ENCODE results near the gene PTPRN2.

The PTPRN2 gene

DNA sequence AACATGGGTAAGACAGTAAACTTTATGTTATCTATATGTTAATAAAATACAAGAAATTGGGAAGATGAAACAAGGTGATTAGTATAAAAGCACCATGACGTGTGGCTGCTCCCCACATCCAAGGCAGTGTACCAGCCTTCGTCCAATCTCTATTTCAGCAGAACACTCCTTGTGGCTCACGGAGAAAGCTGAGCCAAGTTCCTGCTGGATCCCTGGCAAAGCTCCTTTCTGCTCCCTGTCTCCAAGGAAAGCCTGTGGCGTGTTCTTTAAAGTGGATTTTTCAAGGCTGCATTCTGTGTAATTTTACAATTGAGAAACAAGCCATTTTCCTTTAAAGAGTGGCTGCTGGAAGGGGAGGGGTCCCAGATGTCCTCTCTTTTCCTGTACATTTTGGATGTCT is 467.3 kb downstream of the PTPRN2 start:
- DNase-seq: no peak

DNA sequence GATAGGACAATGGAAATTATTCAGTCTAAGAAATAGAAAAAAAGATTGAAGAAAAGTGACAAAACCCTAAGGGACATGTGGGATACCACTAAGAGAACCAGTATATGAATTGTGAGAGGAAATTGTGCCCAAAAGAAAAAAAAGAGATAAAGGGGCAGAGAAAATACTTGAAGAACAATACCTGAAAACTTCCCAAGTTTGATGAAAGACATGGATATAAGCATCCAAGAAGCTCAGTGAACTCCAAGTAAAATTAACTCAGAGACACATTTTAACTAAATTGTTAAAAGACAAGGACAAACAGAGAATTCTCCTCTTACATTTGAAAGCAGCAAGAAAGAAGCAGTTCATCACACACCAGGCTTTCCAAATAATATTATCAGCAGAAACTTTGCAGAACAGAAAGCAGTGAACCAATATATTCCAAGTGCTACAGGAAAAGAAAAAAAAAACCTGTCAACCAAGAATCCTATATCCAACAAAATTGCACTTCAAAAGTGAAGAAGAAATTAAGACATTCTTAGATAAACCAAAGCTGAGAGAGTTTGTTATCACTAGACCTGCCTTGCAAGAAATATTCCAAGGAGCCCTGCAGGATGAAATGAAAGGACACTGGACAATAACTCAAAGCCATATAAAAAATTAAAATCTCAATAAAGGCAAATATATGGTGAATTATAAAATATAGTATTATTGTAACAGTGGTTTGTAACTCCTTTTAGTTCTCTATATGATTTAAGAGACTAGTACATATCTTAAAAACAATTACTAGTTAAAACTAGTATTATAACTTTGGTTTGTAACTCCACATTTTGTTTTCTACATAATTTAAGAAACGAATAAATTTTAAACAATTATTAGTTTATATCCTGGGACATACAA is 470.0 kb downstream of the PTPRN2 start:
- DNase-seq: no peak

DNA sequence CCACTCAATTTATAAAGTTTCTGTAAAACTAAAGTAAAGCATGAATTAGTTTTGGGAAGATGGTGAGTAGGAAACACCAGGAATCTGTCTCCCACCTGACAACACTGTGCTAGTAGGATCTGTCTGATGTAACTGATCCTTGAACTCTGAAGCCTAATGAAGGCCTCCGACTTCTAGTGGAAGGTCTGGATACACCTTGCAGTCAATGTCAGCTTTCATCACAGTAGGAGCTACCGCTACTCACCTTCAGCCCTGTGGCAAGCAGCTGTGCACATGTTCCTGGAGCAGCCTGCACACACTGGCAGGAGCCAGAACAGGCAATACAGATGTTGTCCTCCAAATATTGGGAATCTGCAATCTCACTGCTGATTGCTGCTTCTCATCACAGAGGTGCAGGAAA is 471.4 kb downstream of the PTPRN2 start:
- DNase-seq: no peak

DNA sequence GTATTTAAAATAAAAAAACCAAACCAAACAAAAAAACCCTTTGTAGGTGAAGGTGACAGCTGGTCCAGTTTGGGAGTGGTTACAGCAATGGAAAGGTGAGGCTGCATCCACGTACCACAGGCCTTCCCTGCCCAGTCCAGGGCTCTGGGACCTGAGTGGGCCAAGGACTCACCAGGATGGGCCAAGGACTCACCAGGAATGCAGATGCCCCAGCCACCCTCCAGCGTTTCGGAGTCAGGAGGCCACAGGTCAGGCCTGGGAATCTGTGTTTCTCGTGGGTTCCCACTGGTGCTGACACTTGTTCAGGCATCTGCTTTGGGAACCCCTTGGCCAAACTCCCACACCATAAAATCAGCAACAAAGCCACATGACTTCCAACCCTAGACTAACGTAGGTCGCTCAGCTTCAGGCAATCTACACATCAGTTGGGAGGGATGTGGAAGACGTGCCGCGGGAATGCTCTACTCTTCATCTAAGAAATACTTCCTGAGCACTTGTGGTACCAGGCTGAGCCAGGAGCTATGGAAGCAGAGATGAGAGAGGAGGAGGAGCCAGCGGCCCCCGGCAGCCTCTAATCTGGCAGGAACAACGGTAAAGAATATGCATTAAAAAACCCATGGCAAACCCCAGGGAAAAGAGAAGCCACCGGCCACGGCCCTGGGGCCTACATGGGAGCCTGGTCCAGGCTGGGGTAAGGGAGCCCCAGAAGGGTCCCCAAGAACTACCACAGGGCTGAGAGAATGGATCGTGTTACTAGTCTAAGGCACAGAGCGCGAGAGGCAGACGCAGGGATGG is 473.4 kb downstream of the PTPRN2 start:
- no peak for DNase-seq

DNA sequence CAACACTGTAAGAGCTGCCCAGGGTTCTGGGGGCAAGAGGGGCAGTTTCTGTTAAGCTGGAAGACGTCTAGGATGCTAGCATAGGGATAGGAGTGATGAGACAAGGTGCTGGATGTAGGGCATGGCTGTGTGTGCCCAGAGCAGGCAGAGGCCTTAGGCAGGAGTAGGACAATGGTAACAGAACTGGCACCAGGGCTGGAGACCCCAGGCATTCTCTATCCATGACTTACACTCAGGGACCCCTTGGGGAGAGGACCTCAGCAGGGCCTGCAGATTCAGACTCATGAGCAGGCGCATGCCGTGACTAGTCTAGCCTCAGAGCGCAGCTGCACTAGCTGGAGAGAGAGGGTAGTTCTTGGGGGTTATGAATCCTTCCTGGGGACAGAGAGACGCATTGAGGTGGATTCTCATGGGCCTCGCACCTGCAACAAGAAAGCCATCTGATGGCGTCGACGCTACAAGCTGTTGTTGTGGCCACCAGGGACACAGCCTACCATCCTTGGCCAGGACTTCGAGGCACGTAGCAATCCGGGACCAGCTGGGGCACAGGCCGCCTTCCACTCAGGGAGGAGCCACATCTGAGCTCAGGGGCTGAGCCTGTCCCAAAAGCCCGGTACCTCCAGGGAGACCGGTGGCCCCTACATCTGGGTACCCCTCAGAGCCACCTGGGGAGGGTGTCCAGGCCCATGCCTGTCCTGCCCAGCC is 474.1 kb downstream of the PTPRN2 start:
- DNase-seq: no peak

DNA sequence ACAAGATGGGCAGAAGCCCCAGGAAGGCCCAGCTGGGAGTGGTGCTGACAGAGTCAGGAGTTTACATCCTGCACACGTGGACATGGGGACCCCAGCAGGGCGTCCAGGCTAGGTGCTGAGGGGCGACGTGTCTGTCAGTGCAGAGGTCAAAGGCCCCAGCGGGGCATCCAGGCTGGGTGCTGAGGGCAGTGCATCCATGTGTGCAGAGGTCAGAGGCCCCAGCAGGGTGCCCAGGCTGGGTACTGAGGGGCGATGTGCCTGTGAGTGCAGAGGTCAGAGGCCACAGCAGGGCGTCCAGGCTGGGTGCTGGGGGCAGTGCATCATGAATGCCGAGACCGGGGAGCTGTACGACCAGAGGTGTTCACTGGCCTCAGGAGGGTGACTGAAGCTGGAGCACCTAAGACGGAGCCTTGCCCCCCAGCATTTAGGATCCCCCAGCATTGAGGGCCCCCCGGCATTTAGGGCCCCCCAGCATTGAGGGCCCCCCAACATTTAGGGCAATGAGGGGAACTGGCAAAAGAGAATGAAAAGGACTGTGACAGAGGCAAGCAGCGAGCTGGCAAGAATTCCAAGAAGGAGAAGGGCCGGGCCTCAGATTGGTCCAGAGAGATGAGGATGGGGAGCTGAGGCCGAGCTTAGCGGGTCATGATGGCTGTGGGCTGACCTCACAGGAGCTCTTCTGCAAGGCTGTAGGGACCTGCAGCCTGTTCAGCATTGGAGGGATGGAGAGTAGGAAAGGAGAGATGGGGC is 474.9 kb downstream of the PTPRN2 start:
- no peak for DNase-seq

DNA sequence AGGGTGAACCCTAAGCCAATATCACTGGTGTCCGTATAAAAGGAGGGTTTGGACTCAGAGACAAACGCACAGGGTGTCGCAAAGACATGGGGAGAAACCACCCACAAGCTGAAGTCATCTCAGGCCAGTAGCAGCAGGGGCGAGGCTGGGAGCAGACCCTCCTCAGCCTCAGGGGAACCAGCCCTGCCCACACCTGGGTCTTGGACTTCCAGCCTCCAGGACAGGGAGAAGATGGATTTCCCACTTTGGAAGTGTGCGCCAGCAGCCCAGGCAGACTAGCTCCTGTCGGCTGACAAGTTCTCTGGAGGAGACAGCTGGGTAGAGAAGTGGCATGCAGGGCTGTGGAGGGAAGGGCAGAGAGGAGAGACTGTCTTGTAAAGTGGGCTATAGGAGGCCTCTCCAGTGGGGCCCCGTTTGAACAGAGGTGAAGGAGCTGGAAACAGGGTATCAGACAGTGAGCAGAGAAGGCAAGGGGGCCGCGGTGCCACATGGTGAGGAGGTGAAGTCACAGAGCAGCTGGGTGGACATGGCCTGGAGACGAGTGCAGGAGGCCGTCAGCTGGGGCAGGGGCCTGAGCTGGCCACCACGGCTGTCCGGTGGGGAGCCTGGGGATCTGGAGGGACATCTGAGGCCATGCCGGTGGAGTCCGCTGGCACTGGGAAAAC is 475.6 kb downstream of the PTPRN2 start:
- no peak for DNase-seq

DNA sequence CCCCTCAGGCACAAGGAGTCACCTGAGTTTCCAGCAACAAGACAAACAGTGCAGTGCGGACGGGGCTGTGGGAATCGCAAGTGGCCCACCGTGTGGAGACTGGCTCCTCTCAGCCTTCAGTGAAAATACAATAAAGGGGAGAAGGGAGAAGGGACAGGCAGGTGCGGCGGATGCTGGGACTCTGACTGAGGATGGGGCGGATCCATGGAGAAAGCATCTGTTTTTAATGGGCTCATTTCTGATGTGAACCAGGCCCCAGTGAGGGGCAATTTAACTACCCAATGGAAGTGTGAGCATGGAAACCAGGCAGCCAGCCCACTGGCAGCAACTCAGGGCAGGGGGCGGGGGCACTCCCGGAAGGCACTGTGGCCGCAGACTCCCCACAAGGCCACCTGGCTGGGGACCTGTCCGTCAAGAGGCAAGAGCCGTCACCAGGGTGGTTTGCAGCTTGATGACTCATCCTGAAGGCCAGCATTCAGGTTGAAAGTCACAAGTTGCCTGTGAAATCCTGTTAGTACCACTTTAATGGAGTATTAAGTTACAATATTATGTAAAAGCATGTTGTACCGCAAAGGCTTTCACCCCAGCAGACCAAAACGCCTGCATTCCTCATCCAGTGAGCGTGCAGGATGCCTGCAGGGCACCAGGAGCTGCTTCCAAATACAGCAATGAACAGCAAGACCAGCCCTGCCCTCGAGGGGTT is 476.4 kb downstream of the PTPRN2 start:
- DNase-seq: no peak

DNA sequence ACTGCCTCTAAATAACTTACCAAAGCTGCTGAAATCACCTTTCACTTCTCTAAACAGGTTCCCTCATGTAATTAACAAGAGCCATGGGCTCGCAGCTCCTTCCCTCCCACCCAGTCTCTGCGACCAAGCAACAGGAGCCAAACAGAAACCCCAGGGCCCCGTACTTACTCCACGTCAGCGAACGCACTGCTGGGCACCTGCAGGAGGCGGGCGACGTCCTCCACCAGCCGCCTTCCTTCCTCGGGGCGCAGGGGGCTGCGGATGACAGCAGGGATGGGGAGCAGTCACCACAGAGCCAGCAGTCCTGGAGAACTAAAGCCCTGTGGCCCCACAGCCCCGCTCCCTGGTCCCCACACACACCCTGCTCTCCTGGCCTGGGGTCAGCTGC is 477.0 kb downstream of the PTPRN2 start:
- no peak for DNase-seq

DNA sequence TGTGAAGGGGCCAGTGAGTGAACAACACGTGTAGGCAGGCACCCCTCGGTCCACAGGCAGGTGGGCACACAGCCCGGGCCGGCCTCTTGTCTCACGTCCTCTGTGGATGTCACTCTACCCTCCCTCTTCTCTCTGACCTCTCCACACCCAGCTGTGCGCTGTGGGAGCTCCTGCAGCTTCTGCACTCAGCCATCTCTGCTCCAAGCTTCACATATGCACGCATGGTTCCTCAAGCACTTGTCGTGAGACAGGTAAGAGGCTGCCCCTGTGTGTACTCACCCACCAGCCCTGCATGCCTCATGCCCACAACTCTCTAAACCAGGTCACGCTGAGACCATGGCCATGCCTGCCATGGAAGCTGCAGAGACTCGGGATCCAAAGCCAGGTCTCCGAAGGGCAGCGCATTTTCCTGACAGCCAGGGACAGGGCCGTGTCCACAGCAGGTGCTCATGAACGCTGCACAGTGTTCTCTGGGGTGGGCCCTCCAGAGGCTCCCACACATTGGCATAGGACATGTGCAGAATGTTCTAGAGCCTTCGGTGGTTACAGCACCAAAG is 477.5 kb downstream of the PTPRN2 start:
- no peak for DNase-seq

DNA sequence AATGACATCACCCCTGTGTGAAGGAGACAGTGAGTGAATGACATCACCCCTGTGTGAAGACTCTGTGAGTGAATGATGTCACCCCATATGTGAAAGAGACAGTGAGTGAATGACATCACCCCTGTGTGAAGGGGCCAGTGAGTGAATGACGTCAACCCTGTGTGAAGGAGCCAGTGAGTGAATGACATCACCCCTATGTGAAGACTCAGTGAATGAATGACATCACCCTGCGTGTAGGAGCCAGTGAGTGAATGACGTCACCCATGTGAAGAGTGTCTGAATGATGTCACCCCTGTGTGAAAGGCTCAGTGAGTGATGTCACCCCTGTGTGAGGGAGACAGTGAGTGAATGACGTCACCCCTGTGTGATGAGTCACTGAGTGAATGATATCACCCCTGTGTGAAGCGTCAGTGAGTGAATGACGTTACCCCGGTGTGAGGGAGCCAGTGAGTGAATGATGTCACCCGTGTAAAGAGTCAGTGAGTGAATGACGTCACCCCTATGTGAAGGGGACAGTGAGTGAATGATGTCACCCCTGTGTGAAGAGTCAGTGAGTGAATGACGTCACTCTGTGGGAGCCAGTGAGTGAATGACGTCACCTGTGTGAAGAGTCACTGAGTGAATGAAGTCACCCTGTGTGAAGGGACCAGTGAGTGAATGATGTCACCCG is 478.1 kb downstream of the PTPRN2 start:
- no peak for DNase-seq

DNA sequence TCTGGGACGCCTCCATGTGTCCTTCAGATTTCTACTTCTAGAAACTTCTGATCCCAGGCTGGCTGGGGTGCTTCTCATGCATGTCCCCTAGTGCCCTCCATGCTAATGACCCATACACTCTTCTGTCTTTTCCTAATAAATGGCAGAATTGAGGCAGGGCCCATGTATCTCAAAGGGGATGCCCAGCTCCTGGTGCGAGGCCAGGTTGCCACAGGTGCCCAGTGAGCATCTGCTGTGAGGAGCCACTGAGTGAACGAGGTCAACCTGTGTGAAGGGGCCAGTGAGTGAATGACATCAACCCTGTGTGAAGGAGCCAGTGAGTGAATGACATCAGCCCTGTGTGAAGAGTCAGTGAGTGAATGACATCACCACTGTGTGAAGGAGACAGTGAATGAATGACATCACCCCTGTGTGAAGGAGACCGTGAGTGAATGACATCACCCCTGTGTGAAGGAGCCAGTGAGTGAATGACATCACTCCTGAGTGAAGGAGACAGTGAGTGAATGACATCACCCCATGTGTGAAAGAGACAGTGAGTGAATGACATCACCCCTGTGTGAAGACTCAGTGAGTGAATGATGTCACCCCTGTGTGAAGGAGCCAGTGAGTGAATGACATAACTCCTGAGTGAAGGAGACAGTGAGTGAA is 478.9 kb downstream of the PTPRN2 start:
- no peak for DNase-seq

DNA sequence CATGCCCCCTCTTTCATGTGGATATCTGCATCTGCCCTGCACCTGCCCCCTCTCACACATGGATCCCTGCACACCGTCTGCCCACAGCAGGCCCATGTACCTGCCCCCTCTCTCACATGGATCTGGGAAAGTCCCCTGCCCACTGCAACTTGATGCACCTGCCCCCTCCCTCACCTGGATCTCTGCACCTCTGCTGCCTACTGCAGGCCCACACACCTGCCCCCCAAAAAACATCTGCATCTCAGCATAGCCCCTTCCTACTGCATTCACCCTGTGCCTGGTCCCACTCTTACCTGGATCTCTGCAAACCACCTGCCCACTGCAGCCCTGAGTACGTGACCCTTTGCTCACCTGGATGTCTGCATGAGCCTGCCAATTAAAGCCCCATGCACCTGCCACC is 479.8 kb downstream of the PTPRN2 start:
- no peak for DNase-seq

DNA sequence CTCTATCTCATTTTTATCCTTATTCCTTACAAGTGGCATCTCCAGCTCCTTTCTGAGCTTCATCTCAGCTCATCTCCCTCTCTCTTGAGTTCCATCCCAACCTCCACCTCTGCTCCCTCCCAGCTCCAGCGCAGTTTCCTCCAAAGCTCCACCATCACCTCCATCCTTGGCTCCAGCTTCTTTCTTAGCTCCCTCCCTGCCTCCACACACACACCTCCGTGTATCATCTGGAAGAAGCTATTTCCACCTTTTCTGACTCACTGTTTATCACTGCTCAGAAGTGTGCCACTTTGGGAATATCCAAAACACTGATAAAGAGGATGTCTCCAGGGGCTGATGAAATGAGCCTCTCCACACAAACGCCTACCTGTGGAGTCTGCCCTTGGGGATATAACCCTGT is 481.4 kb downstream of the PTPRN2 start:
- no peak for DNase-seq

DNA sequence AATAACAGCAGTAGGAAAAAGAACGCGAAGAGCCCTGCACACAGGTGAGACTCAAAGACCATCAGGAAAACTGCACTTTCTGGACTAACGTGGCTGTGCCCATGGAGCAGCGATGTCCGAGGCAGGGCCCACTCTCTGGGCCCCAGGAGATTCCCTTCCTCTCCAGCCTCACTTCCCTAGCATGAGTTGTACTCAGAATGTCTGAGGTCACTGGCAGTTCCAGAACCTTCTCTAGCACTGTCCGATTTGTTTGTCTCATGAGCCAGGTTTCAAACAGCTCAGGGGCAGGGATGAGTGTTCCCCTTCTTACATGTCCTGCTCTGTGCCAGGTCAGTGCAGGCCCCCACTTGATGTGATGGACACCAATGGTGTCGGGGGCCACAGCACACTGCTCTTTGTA is 484.2 kb downstream of the PTPRN2 start:
- DNase-seq: no peak

DNA sequence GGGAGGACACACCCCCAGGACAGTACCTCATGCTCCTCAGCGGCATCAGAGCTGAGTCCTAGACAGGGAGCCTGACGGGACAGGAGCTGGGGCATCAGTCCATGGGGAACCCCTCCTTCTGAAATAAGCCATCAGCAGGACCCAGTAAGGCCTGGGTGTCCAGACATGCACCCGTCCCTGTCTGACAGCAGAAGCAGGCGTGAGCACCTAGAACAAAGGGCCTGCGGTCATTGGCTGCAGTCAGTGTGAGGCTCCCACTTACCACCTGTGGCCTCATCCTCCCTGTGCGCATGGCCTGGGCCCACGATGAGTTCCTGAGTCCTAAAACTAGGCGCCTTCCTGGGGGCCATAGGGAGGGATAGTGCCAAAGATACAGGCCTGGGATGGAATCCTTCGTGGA is 484.7 kb downstream of the PTPRN2 start:
- no peak for DNase-seq

DNA sequence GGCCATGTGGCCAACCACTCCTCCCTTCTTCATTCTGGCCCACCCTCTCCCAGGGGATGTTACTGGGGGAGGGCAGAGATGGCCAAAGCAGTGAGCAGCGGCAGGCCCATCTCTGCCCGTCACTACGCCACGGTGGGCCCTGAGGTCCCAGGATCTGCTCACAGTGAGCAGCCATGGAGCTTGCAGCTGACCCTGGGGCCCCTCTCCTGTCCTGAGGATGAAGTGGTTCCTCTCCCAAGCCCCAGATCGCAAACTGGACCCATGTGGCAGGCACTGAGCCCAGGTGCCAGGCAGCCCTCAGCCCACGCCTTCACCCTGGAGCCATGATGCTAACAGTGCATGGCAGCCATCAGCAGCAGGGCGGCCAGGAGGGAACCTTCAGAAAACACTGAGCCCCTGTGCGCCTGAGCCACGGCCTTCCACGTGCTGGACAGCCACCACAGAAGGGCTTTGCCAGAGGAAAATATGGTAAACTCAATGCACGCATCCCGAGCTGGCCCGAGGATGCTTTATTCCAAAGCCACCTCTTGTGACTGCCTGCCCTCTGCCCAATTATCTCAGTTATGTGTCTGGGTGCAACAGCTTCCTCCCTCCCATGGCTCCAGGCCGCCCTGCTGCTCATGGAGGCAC is 485.7 kb downstream of the PTPRN2 start:
- DNase-seq: no peak

DNA sequence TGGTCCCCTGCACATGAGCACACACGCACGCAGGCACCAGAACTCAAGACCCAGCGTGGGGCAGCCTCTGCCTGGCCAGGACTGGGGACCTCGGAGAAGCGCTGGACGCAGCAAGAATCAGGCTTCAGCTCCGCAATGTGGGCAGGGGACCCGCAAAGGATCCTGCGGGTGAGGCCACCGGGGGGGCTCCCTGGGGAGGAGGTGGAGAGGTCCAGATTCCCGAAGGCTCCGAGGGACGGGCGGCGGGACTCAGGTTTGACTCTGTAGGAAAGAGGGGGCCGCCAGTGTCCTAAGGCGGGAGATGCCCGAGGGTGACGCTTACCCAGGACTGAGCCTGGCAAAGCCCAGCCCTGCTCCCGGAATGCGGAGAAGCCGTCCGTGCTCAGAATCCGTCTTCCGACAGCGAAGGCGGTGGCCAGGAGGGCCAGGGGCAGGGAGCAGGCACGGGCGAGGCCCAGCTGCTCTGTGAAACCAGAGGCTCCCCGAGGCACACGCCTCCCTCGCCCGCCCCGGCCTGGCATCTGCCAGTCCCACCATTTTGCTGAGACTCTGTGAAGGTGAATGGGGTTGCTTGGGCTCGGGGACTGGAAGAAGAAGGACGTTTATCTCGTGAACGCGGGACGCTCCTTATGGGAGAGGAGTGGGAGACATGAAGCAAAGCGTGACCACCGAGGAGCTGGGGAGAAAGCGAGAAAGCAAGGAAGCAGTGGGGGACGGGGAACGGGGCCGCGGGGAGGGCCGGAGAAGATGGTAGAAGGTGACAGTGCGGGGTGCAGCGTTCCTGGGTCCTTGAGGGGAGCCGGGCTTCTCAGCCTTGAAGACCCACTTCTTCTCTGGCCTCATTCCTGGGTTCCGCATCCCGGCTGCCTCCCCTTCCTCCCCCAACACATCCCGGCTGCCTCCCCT is 489.2 kb downstream of the PTPRN2 start:
- no peak for DNase-seq
